HL-60/S4 (cell line): Measurements from ENCODE around the gene IFFO2.

Experiments used
- in situ Hi-C: fragments of 300-500 bp; cut with MboI; formaldehyde crosslinking; loops from 2 replicates; pipeline ENCODE4 v1.14.3; 2022; ENCODE audit warnings: low sequenced_read_pairs

Gene IFFO2

DNA sequence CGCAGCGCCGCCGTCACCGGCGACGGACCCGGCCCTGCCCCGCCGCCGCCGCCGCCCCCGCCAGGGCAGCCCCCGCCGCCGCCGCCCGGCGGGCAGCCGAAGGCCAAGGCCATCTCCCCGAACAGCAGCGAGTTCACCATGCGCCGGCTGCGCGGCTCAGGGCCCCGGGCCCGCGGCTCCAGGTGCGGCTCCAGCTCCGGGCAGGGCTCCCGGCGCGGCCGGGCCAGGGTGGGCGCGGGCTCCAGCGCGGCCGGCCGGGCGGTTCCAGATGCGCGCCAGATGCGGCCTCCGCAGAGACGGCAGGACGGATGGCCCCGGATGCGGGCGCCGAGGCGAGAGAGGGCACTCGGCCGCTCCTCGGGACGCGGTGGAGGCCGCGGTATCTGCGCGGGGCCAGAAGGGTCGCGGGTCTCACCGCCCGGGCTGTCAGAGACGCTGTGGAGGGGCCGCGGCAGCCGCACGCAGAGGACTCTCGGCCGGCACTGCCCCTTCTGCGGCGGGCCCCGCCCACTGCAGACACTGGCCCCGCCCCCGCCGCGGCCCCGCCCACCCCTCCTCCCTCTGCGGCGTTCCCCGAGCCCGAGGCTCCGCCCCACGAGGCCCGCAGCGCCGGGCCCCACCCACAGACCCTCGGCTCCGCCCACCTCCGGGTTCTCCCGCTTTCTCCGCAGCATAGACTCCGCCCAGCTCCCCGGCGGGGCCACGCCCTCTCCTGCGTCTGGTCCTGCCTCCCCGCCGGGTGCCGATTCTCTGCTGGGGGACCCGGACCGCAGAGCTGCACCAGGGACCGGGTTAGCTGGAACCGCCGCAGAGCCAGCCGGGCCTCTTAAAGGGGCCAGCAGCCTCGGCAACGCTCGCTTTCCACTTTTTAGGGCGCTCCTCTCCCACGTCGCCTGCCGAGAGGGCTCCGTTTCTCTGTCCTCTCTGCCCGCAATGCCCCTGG is at the start of gene IFFO2:
Gene IFFO2, minus strand, starts transcription at position 484 of the 943 bp plus-strand sequence. Its CDS starts 344 bp downstream, at position 140.
- in situ Hi-C loops, result no loop called here

DNA sequence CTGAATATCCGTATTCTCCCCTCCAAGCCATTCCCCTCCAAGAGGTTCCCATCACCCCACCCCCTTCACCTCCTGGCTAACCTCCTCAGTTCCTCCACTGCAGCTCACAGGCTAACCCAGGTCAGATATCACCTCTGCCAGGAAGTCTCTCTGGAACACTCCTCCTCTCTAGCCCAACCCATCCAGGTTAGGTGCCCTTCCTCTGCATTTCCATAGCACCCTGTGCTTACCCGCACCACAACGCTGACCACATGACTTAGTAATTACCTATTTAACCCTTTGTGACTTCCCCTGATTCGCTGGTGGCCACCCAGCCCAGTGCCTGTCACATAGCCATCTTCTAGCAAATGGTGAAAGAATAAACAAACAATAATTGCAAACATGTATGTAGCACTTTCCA is 49.5 kb upstream of the IFFO2 start:
- in situ Hi-C loops, result no loop called here

DNA sequence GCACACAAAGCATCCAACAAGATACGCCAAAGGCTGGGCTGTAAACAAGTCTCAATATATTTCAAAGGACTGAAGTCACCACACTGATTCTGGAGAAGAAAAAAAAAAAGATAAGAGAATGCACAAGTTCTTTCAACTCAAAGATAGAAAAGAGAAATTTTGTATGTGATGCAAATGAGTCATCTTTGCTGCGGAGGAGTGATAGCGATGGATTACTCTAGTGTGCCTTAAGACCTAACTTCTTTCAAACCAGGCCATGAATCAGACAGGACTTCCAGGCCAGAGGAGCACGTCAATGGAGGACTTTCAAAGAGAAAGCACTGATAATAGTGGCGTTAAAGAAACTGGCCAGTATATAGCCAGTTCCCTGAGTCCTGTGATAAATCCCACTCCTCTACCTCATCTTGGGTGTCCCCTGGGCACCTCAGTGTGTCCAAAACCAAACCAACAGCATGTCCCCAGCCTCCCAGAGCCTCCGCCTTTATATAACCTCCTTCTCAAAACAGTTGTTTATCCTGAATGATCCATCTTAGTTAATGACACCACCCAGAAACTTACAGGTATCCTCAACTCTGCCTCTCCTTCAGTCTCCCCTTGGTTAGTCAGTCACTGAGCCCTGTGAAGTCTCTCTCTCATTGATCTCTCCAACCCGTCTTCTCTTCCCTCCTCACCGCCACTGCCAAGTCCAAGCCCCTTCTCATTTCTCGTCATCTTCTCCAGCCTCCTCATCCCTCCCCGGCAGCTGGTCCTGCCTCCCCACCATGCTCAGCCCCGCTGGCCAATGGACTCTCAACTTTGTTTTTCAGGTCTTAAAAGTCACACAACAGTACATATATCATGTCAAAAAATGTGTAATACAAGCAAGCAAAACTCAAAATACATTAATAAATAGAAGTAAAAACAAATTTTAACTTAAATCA is 47.2 kb upstream of the IFFO2 start:
- in situ Hi-C loops, result no loop called here

DNA sequence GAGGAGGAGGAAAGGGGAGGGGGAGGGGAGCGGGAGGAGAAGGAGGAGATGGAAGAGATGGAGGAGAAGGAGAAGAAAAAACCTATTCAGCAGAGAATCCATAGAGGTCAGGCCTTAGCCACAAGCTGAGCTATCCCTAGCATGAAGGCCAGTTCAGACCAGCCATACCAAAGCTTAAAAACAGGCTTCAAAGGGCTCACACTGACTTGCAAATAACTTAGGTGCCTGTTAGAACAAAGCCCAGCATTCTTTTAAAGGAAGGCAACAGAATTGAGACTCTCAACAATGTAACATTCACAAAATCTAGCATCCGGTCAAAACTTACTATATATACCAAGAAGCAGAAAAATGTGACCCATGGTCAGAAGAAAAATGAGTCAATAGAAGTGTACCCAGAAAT is 43.6 kb upstream of the IFFO2 start:
- in situ Hi-C loops, result no loop called here

DNA sequence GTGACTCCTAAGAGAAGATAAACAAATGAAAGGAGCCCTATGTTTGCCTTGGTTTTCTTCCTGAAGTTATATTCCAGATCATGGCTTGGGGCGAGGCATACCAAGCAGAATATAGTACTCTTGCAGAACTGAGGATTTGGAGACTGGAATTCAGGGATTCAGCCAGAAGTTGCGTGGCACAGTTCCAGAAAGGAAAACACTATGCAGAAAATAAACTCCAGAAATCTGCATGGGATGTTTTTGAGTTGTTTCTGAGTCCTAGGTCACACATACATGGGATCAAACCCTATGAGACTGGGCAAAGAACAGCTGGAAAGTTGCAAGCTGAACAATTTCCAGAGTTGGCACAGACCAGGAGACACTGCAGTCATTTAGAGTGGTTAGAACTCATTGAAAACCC is 42.9 kb upstream of the IFFO2 start:
- in situ Hi-C loops, result no loop called here

DNA sequence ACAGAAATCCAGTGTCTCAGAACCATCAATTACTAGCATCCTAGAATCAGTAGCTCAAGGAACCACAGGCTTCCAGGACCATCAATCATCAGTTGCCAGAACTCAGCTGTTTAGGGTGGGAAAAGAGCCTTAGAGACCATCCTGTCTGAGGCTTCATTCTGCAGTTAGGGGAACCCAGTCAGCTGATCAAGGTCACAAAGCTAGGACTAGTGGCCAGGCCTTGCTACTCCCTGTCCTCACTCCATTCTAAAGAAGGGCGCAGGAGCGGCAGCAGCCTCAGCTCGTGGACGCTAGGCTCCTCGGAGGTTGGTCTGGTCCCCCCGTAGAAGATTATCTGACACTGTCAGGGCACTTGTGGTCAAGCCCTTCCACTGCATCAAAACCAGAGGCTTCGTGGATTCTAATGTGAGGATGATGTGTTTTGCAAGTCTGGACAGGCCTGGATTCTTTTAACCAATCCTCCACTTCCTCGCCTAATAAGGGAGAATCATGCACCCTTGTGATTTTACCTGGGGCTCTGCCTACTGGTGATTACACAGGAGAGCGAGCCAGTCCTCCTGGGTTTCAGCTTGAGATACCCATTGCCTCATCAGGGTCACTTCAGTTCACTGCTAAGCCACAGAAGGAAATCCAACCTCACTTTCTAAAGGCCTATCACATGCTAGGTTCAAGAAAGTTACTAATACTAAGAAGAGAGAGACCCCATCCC is 41.7 kb upstream of the IFFO2 start:
- in situ Hi-C loops, result no loop called here

DNA sequence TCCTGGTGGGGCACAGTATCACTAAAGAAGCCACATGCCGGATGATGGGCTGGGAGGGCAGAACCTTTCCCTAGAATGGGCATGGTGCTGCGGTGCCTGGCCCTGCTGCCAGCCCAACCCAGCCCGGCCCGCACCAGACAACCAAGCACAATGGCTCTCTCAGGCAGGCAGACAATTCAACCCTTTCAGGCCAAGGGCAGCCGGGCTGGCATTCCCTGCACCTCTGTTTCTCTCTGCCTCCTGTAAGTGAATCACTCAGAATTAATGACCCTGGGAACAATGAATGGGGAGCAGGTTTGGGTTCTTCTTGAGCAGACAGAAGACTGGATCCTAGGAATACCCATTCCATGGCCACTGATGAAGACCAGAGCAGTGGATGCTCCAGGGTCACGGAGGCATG is 41.0 kb upstream of the IFFO2 start:
- in situ Hi-C loops, result no loop called here

DNA sequence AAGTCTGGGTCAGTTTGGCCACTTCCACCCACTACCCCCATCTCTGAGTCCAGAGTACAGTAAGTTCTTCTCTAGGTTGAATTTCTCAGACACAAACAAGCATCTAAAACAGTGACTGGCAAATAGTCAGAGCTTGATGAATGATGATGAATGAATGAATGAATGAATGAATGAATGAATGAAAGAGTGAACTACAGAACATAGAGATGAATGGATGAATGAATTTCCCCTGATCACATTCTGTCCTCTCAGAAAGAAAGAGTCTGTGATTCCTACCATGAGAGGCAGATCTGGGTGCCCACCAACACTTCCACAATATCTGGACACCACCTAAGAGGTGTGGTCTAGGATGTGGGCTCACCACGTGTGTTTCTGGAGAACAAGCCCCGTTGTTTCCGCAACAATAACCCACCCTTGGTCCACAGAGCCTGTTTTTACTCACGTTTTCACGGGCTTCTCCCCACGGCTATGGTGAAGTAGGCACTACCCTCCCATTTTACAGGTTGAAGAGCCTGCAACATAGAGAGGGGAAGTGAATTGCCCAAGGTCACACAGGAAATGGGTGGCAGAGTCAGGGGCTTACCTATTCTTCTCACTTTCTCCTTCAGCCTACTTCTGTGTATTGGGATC is 40.2 kb upstream of the IFFO2 start:
- in situ Hi-C loops, result no loop called here

DNA sequence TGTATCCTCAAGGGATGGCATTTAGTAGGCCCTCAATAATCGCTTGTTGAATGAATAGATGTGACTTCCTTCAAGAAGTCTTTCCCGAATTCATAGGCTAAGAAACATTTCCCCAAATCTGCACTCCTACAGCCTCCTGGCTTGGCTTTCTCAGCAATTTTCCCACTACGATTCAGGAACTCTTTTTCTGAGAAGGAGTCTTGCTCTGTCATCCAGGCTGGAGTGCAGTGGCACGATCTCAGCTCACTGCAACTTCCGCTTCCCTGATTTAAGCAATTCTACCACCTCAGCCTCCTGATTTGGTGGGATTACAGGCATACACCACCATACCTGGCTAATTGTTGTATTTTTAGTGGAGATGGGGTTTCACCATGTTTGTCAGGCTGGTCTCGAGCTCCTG is 37.9 kb upstream of the IFFO2 start:
- in situ Hi-C loops, result no loop called here

DNA sequence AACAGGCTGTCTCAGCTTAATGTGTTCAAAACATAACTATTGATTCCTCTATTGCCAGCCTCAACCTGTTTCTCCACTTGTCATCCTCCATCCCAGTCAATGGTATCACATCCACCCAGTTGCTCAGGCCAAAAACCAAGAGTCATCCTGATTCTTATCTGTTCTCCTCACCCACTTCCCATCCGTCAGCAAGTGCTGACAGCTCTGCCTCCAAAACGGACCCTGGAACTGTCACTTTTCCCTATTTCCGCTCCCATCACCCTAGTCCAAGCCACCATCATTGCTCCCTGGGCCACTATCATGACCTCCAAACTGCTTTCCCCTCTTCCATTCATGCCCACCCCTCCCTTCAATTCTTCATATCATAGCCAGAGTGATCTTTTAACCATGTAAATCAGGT is 36.2 kb upstream of the IFFO2 start:
- in situ Hi-C loops, result no loop called here

DNA sequence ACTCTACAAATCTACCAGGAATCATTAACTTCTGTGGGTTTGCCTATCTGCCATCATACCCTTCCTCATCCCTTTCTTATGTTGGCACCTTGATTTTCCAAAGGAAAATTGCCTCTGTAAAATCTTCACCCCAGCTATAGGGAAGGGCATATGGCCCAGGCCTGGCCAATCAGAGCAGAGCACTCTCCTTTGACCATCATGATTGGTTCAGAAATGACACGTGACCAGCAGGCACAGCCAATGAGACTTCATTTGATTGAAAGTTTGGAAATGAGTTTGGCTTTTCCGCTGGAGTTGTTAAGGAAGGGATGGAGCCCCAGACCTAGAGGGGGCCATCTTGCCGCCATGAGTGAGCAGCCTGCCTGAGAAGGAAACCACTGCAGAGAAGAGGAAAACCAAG is 35.1 kb upstream of the IFFO2 start:
- in situ Hi-C loops, result no loop called here

DNA sequence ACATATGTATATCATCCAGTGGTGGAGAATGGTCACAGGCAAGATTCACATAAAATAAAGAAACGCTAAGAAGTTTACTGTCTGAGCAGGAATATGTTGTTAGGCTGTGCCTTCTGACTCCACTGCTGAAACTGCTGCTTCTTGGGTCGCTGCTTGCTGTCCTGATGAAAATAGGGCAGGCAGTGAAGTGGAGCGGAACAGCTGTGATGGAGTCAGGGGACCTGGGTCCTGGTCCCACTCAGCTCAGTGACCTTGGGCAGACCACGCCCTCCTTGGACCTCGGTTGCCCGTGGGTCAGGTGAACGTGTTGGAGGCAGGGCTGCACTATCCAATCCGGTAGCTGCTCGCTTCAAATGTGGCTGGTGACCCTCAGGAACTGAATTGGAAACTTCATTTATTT is 33.4 kb upstream of the IFFO2 start:
- in situ Hi-C loops, result no loop called here

DNA sequence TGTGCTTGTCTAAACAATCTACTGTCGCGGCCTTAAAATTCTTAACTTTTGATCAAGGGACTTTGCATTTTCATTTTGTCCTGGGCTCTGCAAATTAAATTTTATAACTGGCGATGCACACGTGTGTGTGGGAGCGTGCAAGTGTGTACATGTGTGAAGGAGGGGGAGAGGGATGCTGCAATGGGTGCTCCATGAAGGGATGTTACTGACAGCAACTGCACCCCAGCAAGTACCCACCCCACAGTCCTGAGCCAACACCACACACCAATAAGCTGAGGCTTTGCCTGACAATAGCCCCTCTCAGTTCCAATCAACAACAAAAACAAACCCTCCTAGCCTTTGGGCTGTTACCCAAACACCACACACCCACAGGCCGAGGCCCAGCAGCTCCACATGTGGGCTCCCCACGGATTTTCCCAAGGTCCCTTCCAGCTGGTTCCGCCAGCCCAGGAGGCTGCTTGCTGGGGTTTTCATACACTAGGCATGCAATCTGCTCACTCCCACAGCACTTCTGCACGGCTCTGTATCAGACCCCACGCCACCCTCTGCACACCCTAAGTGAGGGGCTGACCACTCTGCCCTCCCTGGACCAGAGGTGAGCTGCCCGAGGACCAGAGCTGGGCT is 32.8 kb upstream of the IFFO2 start:
- in situ Hi-C loops, result no loop called here

DNA sequence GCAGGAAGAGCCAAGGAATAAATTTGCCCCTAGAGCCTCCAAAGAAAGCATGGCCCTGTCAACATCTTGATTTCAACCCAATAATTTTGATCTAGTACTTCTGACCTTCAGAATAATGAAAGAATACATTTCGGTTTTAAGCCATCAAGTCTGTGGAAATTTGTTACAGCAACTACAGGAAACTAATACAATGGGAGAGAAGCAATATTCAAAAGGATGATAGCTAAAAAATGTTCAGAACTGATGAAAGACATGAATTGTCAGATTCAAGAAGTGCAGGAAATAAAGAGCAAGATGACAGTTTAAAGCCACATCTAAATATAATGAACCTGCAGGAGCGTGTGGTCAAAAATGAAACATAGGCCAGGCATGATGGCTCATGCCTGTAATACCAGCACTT is 24.8 kb upstream of the IFFO2 start:
- in situ Hi-C loops, result no loop called here

DNA sequence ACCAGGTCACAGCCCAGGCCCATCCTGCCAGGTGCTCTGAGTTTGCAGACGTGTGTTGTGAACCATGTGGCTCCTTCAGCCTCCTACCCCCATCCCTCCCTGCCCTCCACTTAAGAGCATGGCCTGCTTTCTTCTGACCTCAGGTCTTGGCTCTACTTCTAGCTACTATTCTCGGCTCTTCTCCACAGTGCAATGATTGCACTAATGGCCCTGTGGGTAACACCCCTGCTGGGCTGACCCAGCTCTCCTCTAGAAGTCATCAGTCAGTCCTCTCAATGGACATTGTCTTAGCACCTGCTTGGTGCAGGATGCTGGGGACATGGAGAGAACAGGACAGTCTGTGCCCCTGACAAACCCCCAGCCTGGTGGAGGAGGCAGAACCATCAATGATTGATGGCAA is 22.2 kb upstream of the IFFO2 start:
- in situ Hi-C loops, result no loop called here

DNA sequence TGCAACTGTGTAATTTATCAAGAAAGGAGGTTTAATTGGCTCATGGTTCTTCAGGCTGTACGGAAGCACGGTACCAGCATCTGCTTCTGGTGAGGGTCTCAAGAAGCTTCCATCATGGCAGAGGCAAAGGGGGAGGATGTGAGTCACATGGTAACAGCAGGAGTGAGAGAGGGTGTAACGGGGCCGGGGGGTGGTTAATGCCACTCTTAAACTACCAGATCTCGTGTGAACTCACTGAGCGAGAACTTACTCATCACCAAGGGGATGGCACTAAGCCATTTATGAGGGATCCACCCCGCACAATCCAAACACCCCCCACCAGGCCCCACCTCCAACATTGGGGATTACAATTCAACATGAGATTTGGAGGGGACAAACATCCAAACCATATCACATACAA is 21.0 kb upstream of the IFFO2 start:
- in situ Hi-C loops, result no loop called here

DNA sequence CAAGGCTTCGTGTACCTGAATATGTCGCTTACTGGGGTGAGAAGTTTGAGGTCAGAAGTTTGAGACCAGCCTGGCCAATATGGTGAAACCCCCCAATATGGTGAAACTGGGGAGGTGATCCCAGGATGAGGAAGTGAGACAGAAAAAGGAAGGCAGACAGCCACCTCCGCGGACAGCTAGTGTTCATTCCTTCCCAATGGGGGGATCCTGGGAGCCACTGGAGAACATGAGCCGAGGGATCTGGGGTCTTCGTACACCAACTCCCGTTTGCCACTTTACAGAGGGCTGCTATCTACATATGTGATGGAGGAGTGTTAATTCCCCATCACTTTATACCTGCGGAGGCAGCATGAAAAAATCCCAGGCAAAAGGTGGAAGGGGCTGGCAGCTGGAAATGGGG is 19.6 kb upstream of the IFFO2 start:
- in situ Hi-C loops, result no loop called here

DNA sequence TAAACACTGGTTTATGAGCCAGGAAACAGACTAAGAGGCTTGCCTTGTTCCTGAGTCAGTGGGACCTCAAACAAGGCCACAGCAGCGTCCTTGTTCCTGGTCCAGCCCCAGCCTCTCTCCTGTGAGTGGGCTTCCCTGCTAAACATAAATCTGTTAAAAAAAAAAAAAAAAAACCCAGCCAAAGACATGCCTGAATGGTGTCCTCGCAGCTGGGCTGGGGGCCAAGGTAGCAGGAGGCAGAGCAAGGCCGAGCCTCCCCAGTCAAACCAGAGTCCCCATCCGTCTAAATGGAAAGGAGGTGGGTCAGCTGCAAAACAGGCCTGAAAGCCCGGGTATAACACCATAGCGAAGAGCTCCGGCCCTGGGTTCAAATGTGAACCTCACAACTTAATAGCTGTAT is 18.1 kb upstream of the IFFO2 start:
- in situ Hi-C loops, result no loop called here

DNA sequence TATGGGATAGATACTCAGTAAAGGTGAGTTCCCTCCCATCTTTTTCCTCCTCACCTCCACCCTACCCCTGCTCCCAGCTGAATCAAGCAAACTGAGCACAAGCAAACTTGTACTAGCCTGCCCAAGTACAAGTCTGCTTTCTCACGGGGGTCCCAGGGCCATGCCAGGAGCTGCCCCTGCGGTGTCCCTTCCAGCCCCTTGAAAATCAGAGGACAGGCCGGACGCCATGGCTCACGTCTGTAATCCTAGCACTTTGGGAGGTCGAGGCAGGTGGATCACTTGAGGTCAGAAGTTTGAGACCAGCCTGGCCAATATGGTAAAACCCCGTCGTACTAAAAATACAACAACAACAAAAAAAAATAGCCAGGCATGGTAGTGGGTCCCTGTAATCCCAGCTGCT is 17.5 kb upstream of the IFFO2 start:
- in situ Hi-C loops, result no loop called here

DNA sequence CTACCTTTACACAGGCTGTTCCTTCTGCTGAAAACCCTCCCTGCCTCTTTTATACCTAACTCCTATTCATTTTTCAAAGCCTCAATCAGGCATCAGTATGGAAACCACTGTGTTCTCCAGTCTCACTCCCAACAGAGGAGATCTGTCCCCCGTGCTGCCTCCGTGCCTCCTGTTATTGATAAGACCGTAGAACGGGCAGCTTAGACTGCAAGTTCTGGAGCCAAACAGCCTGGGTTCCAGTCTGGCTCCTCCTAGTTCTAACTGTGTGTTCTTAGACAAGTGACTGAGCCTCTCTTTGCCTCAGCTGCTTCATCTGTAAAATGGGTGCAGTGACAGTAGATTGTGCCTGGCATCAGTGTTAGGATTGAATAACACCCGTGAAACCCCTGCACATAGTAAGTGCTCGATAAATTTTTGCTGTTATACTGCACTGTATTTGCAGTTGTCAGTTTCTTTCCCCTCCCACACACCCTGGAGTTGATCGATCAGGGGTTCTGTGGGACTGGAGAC is 17.0 kb upstream of the IFFO2 start:
- in situ Hi-C loops, result no loop called here
